Smooth muscle cell of the brain vasculature (primary cell): Measurements from ENCODE around the gene TP63.

Experiments
- DNase-seq: peaks from one replicate; pipeline ENCODE4 v3.0.0-alpha.2; 2012; ENCODE audit warnings: low read depth, low spot score

TP63 gene

GRCh38 chr3:189851682-189852081 lies 220.5 kb downstream of the TP63 start:
- no peak for DNase-seq

DNA sequence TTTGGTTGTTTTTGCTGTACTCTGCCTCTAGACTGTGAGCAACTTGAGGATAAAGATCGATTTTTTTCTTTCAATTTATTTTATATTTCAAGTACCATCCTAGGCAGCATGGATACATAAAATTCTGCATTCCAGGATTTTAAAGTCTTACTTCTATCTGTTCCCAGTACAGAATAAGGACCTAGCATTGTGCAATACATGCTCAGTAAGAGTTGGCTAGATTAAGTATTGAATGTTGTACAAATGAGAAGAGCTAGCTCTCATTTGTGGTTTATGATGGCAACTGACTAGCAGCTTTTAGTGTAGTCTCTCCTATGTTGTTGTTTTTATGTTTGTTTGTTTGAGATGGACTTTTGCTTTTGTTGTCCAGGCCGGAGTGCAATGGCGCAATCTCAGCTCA lies 222.7 kb downstream of the TP63 start:
- DNase-seq: no peak

DNA sequence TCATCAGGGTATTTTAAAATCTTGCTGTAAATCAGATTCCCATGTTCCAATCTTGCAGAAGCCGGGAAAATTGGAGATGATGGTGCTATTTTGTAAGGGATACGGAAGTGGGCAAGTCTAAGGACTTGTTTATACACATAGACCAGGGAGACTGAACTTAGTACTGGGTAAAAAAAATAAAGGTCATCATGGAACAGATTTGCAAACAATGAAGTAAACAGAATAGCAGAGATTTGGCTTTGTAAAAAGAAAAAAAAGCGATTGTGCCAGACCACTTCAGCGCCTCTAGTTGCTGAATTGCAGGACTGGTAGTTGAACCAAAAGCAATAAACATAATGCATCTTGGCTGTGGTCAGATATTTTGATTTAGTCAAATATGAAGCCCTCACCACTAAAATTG lies 229.1 kb downstream of the TP63 start:
- DNase-seq: no peak

- DNase-seq: no peak
Measured at GRCh38 chr3:189862385-189862998, 231.3 kb downstream of the TP63 start.

GRCh38 chr3:189863031-189863430 lies 231.8 kb downstream of the TP63 start:
- DNase-seq: no peak

DNA sequence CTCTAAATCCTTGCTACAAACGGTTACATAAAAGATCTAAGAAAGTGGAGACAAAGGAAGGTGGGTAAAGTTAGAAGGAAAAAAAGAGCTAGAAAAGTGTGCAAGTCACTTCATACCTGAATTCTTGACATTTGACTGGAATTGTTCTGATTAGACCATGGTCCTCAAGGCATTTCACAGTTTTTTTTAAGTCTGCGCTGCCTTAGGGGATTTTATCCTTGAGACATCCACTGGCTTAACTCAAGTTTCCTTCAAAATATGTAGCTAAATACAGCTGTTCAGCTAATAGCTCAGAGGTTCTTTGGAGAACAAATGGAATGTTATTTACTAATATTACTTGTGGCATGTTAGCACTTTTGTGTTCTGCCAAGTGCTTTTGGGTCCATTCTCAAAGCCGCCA lies 236.9 kb downstream of the TP63 start:
- no peak for DNase-seq

- no peak for DNase-seq
Measured at GRCh38 chr3:189869165-189869564, 238.0 kb downstream of the TP63 start.

DNA sequence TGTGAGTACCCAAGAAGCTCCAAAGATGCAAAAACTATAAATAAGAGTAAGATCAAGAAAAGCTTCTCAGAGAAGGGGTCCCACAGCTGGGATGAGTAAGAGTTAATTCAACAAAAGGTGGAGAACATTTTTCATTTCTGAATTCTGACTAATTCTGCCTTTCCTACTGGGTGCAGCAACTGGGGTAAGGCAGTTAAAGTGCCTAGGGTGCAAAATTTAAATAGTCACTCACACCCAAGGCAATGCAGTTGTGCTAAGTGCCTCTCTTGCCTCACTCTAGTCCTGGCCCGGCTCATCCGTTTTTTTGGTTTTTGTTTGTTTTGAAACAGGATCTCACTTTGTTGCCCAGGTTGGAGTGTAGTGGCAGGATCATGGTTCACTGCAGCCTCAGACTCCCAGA lies 240.2 kb downstream of the TP63 start:
- no peak for DNase-seq

GRCh38 chr3:189883113-189883753 lies 252.0 kb downstream of the TP63 start:
- DNase-seq: no peak

DNA sequence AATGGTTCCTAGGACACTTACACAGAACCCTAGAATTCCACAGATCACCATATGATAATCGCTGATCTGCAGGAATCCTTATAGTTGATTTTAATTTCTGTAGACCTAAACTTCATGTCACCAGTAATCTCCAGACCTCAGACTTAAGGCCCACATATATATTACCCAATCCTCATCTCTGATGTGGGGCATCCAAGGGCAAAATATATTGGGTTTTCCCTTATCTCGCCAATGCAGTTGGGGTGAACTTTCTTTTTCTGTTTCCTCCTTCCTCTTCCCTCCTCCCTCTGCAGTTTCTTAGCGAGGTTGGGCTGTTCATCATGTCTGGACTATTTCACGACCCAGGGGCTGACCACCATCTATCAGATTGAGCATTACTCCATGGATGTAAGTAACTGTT lies 259.3 kb downstream of the TP63 start:
- no peak for DNase-seq

- no peak for DNase-seq
Measured at GRCh38 chr3:189896533-189896932, 265.3 kb downstream of the TP63 start.

- no peak for DNase-seq
Measured at GRCh38 chr3:189897406-189897805, 266.2 kb downstream of the TP63 start.

DNA sequence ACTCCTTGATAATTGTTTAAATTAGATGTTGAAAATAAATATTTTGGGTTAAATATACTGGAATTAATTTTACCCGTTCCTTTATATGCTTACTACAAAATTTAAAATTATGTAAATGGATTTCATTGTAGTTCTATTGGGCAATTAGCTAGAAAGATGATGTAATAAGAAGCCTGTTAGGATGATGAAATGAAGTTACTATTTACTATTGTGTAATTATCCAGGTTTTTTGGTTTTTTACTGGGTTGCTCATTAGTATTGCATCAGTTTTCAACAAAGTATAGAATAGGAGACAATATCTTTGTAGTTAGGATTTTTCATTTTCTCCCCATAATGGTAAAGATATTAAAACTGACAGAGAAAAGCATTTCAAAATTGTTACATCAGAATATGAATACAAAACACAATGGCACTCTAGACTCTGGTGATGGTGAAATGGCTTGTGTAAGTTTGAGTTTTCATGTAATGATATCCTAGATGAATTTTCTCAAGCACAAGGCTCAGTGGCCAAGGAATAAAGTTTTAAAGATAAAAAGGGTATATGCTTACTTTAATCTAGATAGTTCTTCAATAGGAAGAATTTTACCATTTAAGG lies 267.5 kb downstream of the TP63 start:
- DNase-seq: no peak

GRCh38 chr3:189899186-189899585 lies 268.0 kb downstream of the TP63 start:
- DNase-seq: no peak

DNA sequence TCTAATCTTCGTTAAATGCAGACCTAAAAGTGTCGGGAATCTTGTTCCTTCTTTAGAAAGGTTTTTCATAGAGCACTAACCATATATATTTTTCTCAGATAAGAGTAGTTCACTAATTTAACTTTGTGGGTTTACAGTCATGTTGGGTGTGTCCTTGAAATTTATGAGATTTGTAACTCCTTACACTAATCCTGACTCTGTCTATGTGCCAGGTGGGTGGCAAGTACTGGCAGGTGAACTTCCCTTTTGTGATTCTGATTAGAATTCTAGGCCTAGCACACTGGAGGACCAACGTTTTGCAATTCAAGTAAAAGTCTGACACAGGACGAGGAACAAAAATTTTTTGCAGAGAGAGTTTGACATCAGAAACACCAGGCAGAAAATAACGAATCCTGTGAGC lies 269.4 kb downstream of the TP63 start:
- DNase-seq: no peak

DNA sequence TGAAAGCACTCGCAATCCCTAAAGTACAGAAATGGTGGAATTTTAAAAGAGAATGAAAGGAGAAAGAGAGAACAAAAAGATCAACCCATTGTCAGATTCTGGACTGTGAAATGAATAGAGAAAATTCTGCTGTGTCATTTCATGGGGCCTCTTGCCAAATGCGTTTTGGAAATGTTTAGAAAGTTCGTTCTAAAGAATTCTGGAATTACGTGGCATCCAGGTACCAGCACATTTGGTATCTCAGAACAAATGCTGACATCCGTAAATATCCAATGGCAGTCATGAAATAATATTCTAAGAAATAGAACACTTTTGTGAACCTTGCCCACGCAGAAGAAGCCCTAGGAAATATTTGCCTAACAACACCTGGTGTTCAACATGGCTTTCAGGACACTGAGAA lies 270.3 kb downstream of the TP63 start:
- DNase-seq: no peak

- DNase-seq: no peak
Measured at GRCh38 chr3:189902230-189903186, 271.3 kb downstream of the TP63 start.

- DNase-seq: no peak
Measured at GRCh38 chr3:189903562-189904250, 272.5 kb downstream of the TP63 start.

- DNase-seq: no peak
Measured at GRCh38 chr3:189907803-189908202, 276.6 kb downstream of the TP63 start.

DNA sequence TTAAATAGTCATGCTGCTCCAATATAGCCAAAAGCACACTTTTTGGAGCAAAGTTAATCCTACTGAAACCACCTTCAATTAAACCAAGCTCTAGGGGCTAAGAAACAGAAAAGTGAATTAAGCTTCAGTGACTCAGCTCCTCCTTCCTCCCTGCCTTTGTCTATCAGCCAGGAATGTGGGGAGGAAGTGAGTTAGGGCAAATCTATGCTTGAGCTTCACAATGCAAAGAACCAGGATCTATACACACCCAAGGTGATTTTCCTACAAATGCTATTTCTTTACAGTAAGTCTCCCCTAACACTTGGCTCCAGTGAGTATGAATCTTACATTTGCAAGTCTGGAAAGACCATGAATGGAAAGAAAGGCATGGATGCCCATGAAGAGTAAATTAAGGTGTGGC lies 277.5 kb downstream of the TP63 start:
- DNase-seq: no peak

- DNase-seq: no peak
Measured at GRCh38 chr3:189909139-189909538, 277.9 kb downstream of the TP63 start.

GRCh38 chr3:189909573-189909972 lies 278.4 kb downstream of the TP63 start:
- no peak for DNase-seq
